GM21717 (cell line): Measurements from ENCODE around the gene GJC1.
"Not testable (repeated sequence)": the region's sequence is repeated elsewhere in the genome, so short reads cannot be mapped to it uniquely, and the experiment has no call there.

Source experiments
- ATAC-seq: cut with Tn5 transposase; IDR thresholded peaks from one replicate; pipeline ENCODE4 v1.9.1; 2021; ENCODE audit warnings: mild to moderate bottlenecking, moderate library complexity; ENCODE audit not compliant: unreplicated experiment

GJC1 gene

GRCh38 chr17:44846206-44846605, 16.1 kb upstream of the GJC1 start:
- ATAC-seq: no peak

- no peak for ATAC-seq
Measured at GRCh38 chr17:44844390-44844830, 14.3 kb upstream of the GJC1 start.

- ATAC-seq: no peak
Measured at GRCh38 chr17:44842748-44843147, 12.7 kb upstream of the GJC1 start.

DNA sequence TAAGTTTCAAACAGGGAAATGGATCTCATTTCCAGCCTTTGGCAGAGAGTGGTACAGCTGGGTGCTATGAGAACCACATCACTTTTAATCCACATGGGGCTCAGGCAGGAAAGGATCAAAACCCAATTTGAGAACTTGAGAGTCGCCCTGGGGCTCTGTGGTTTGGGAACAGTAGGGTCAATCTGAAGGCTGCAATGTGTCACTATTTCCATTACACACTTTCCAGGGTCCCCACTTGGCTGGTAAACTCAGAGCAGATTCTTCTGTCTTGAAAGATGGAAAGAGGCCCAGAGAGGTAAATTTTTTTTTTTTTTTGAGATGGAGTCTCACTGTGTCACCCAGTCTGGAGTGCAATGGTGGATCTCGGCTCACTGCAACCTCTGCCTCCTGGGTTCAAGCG, 10.8 kb upstream of the GJC1 start:
- no peak for ATAC-seq

GRCh38 chr17:44840274-44840673, 10.2 kb upstream of the GJC1 start:
- no peak for ATAC-seq

DNA sequence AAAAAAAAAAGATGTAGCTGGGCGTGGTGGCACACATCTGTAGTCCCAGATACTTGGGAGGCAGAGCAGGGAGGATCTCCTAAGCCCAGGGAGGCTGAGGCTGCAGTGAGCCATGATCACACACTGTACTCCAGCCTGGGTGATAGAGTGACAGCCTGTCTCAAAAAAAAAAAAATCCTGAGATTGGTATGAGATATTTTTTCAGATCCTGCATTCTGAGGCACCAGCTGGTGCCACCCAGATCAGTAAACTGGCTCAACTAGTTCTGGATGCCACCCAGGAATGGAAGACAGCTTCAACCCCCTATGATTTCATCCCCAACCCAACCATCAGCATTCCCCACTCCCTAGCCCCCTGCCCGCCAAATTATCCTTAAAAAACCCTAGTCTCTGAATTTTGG, 7.1 kb upstream of the GJC1 start:
- ATAC-seq: no peak

DNA sequence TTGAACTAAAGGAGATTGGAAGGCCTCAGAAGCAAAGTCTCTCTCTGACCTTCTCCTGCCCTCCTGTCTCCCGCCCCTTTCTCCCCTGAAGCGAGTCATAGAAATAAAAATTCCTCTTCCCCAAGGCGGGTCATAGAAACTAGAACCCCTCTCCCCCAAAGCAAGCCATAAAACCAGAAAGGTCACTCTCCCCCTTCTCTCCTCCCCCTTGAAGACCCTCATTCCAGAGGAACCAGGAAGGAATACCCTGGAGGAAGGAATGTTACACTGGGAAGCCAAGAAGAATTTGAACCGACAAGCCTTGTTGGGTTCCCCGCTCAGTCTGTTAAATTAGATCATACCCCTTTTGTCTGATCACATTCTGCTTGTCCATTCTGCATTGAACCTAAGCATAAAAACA, 2.7 kb upstream of the GJC1 start:
- ATAC-seq: no peak

GRCh38 chr17:44831371-44831770, 1.3 kb upstream of the GJC1 start:
- no peak for ATAC-seq

- ATAC-seq: no peak
Measured at GRCh38 chr17:44830359-44831288, 537 bp upstream of the GJC1 start.

DNA sequence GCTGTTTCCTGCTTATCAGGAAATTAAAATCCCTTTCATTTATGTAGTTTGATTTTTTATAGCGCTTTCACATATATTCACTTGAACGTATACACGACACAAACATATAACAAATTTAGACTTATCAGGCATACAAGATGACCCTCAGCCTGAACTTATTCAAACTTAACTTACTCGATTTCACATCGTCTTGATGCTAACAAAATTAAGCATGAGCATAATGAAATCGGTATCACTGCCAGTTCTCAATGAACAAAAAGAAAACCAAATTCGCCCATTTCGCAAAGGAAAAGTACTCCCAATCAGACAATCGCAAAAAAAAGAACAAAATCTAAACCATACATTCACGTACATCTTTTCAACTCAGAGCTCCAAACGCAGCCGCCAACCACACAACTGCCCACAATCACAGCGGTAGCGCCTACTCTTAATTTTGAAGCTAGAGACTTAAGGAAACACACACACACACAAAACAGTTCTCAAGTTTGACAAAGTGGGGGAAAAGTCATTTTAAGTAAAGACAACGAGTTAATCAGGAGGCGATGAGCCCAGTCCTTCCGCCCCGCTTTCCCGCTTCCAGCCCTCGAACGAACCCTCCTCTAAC, 1.1 kb downstream of the GJC1 start:
- ATAC-seq: no peak

- no peak for ATAC-seq
Measured at GRCh38 chr17:44827863-44828262, 2.2 kb downstream of the GJC1 start.

GRCh38 chr17:44826123-44826790, 3.8 kb downstream of the GJC1 start:
- ATAC-seq: no peak

DNA sequence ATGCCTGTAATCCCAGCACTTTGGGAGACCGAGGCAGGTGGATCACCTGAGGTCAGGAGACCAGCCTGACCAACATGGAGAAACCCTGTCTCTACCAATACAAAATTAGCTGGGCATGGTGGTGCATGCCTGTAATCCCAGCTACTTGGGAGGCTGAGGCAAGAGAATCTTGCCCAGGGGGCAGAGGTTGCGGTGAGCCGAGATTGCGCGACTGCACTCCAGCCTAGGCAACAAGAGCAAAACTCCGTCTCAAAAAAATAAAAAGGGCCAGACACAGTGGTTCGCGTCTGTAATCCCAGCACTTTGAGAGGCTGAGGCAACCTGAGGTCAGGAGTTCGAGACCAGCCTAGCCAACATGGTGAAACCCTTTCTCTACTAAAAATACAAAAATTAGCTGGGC, 4.9 kb downstream of the GJC1 start:
- ATAC-seq: not testable (repeated sequence)

GRCh38 chr17:44820631-44821212, 9.4 kb downstream of the GJC1 start:
- no peak for ATAC-seq

DNA sequence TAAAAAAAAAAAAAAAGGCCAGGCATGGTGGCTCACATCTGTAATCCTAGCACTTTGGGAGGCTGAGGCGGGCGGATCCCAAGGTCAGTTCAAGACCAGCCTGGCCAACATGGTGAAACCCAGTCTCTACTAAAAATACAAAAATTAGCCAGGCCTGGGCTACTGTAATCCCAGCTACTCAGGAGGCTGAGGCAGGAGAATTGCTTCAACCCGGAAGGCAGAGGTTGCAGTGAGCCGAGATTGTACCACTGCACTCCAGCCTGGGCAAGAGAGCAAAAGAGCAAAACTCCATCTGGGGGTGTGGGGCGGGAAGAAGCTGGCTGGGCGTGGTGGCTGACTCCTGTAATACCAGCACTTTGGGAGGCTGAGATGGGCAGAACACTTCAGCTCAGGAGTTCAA, 11.6 kb downstream of the GJC1 start:
- ATAC-seq: not testable (repeated sequence)

GRCh38 chr17:44812263-44812662, 17.8 kb downstream of the GJC1 start:
- ATAC-seq: no peak

GRCh38 chr17:44808656-44809388, 21.3 kb downstream of the GJC1 start:
- ATAC-seq: not testable (repeated sequence)

- no peak for ATAC-seq
Measured at GRCh38 chr17:44808156-44808555, 21.9 kb downstream of the GJC1 start.

- no peak for ATAC-seq
Measured at GRCh38 chr17:44807817-44808155, 22.3 kb downstream of the GJC1 start.

DNA sequence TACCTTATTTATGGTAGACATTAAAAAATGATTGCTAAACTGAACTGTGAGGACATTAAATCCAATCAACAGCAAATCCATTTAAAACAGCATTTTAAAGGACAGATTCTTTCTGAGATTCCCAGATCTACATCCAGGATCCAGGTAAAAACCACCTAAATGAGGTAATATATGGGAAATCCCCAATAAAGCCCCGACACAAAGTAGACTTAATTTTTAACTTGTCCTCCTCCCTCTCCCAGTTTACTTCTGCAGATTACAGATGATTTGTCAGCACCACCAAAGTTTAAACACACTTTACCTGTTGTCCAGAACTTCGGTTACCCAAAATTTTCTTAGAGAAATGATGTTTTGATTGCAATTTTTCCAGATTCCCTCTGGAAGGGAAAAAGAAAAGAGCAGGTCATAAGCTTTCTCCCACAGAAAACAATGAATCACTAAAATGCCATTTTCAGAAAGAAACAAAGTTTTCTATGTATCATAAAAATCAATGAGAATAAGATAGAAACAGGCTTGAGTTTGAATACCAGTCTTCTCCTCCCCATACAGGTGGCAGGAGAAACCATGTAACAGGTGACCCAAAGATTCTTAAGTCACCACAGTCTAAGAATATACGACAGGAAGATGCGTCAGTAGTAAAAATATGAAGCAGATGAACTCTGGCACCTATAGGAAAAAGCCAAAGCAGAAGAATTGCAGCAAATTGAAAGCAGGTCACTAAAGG, 22.8 kb downstream of the GJC1 start:
- no peak for ATAC-seq
